NCI-H82 treated with DMSO at 0.1 percent for 48 hours (cell line): ENCODE data around the gene GTPBP4.

Experiments
- DNase-seq: peaks from one replicate; lab custom pipeline; 2025; ENCODE audit not compliant: unreplicated experiment; lab: John Stamatoyannopoulos, UW

The GTPBP4 gene

DNA sequence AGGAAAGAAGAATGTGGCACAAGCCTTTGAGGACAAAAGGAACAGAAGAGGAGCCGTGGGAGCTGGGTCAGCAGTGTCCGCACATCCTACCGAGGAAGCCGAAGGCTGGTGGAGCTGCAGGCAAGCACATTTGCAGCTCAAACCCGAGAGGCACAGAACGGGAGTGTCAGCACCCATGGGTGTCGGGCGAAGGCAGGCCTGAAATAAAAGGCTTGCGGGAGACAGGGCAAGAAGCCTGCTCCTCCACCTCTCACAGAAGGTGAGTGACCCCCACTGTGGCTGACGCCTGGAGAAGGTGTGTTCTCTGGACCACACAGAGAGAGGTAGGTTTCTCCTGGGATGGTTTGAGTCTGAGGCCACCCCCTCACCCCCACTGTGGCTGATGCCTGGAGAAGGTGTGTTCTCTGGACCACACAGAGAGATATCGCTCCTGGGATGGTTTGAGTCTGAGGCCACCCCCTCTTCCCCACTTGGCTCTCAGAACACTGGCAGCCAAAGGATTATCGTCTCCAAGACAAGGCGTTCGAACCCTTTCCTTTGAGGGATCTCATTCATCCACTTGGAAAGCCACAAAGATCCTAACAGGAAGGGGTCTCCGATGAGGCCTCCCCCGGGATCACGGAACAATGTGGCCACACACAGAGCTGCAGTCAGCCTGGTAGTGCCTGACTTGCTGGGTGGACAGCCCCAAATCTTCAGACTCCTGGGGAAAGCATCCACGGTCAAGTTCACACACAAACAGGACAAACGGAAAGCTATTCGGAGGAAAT, 21.6 kb upstream of the GTPBP4 start:
- no peak for DNase-seq

DNA sequence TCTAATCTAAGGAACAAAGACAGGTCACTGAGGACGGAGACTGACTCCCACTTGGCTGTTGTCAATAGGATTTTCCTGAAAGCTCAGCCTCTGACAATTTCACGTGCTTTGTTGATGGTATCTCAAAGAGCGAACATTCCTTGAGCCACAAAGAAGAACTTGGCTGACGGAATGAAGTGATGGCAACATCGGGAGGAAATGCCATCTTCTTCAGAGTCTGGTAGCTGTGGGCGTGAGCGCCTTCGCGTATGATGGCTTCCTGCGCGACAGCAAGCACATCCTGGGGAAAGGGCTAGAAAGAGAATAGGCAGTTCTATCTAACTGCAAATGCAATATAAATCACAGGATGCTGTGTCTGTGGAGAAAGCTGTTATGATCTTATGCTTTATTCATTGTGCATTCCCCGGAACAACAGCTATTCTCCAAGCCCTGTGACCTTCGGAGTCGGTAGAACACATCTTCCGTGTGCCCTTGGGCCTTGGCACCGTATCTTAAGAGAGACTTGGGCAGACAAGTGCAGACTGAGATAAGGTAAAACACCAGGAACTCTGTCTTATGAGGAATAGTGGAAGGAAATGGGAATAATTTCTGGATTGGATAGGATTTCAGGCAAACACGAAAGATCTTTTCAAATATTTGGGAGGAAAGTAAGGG, 19.6 kb upstream of the GTPBP4 start:
- DNase-seq = no peak

DNA sequence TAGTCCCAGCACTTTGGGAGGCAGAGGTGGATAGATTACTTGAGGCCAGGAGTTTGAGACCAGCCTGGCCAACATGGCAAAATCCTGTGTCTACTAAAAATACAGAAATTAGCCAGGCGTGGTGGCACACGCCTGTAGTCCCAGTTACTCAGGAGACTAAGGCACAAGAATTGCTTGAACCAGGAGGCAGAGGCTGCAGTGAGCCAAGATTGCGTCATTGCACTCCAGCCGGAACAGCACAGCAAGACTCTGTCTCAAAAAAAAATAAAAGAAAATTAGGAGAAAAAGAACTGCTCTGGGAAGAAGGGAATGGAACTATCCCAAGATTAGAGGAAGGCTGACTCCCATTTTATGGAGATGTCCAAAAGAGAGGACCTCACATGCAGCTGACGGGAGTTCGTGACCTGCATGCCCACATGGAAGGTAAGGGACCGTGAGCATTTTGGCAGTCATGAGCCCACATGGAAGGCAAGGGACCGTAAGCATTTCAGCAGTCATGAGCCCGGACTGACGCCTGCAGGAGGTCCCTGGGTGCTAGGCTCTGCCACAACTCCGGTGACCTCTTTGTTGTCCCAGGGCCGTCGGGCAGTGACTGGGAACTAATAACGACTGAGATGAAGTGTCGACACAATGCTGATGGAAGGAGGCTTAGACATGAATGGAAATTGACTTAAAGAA, 18.6 kb upstream of the GTPBP4 start:
- no peak for DNase-seq

DNA sequence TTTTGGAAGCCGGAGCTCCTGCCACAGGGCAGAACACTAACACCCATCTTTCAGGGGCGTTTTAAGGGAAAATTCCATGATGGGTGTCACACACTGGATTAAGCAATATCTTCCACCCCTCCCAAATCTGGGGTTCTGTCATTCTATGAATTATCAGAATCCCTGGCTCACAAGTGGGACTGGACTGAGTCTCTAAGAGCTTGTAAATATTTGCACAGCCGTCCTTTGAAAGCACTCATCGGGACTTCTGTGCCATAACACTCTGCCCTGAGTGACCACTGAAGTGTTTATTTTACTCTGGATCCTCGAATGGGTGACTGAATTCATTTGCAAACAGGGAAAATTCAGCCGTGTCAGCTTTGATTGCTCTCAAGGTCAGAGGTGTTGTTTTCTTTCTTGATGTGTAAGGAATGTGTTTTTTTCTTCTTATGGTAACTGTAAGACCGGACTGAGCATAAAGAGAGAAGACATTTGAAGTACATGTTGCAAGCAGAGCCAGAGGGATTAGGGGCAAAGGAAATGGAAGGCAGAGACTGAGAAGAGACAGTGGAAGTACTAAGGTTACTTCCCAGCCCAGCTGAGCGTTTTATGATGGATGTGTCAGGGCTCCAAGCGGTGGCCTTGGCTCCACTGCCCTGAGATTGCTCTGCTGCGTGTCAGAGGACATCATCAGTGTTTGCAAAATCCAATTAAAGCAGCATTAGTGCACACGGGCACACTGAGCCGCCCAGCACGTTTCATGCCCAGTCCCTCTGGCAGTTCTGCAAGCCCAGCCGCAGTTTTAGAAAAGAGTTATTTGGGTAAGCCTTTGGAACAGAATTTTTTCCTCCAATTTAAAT, 17.7 kb upstream of the GTPBP4 start:
- peak; percentile 59 for DNase-seq

DNA sequence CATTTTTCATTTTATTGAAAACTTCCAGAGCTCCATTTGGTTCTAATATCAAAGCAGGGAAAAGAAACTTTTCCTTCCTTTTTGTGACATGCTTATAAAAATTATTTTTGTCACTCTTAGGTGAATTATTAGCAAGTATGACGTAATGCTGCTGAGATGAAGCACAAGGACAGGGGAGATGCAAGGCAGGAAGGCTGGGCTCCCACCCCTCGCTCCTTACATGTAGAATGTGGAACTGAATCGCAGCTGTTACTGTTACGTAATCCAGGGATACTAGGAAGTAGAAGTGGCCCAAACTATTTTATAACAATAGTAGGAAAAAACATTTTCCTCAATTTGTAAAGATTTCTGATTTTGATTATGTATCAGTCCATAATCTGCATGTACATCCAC, 17.1 kb upstream of the GTPBP4 start:
- no peak for DNase-seq

DNA sequence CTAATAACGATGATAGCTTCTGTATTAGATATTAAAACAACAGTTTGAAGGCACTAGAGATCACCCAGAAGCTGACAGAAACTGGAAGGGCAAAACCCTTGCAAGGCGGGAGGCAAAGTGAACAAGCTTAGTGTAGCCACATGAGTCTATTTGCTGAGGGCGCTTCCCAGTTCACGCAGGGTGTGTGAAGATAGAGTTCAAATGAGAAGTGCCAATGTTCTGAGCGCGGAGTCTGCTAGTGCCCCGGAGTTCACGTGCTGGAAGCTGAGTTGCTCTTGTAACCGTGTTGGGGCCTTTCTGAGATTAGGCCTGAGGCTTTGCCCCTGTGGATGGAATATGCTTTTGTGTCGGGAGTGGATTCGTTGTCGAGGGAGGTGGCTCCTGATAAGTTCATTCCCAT, 16.6 kb upstream of the GTPBP4 start:
- DNase-seq = no peak

DNA sequence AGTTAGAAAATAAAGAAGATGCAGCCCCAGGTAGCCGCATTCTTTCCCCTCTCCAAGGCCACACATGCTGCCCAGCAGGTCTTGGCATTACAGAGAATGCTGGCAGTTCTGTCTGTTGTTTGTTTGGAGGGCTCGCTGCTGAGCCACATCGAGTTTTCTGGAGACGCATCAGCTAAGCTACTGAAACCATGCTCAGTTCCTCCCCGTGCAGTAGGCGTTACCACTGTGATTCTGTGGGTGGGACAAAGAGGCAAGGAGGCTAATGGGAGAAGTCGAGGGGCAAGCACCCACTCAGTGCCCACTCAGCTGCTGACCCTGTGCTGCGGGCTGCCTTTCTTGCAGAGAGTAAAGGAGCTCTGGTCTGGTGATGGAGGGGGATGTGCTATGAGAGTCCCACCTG, 15.5 kb upstream of the GTPBP4 start:
- no peak for DNase-seq

DNA sequence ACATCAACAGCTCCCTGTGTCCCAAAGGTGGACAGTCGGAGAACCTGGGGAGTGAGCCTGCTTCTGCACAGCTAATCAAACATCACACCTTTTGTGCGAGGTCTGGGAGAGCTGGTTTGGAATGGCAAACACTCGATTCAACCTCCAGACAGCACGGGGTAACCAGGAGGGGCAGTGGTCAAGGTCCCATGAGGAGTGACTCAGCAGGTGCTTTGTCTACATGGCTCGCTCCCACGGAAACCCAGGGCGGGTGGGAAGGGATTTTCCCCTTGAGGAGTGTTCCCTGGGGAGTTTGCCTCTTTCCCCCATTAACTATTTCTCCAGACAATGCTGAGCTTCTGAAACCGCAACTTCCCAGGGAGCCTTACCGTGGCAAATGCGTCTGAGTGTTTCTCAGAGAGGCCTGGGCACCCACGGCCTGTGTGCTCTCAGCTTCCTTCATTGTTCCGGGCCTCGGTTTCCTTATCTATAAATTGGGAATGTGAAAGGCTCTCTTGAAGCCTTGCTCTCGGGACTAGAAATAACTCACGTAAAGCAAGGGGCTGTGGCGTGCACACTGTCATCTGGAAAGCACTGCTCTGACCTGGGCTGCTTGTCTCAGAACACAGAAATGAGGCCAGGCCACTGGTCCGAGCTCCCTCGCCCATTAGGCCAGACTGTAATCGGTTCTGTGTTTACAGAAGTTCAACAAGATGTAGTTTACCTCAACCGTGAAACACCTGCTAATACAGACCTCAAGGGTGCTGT, 14.0 kb upstream of the GTPBP4 start:
- no peak for DNase-seq

DNA sequence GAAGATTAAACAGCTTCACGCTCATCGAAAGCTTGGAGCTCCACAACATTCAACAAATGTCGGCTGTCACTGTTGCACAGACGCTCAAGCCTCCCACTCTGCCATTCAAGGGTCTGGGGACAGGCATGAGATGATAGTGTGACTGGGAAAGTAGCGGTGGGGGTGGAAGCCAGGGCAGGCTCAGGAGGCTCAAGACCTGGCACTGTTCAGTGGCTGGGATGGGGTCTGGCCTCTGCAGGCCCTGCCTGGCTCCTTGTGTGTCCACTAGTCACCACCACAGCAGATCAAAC, 13.5 kb upstream of the GTPBP4 start:
- DNase-seq = no peak

DNA sequence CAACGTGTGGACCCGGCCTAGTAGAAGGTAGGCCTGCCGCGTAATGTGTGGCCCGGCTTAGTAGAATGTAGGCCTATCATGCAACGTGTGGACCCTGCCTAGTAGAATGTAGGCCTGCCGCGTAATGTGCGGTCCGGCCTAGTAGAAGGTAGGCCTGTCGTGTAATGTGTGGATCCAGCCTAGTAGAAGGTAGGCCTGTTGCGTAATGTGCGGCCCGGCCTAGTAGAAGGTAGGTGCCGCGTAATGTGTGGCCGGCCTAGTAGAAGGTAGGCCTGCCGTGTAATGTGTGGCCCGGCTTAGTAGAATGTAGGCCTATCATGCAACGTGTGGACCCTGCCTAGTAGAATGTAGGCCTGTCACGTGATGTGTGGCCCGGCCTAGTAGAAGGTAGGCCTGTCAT, 11.9 kb upstream of the GTPBP4 start:
- DNase-seq = no peak

DNA sequence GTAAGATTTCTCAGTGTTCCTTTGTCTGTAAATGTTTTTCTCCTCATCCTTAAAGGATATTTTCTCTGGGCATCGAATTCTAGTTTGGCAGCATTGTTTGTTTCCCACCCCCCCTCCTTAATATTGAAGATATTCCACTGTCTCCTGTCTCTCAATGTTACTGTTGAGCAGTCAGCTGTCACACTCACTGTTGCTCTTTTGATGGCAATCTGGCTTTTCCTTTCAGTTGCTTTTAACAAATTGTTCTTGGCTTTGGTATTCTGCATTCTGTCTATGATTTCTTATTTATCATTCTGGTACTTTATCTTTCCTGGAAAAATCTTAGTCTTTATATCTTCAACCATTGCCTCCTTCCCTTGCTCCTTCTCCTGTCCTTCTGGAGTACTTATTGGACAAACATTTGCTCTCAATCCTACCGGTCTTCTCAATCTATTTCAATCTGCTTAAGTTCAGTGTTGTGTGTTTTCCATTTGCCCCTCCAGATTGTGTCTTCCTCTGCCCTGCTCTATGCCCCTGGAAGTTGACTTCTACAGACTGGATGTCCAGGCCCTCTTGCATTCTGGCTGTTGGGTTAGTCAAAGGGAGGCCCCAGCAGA, 9.3 kb upstream of the GTPBP4 start:
- DNase-seq = no peak

DNA sequence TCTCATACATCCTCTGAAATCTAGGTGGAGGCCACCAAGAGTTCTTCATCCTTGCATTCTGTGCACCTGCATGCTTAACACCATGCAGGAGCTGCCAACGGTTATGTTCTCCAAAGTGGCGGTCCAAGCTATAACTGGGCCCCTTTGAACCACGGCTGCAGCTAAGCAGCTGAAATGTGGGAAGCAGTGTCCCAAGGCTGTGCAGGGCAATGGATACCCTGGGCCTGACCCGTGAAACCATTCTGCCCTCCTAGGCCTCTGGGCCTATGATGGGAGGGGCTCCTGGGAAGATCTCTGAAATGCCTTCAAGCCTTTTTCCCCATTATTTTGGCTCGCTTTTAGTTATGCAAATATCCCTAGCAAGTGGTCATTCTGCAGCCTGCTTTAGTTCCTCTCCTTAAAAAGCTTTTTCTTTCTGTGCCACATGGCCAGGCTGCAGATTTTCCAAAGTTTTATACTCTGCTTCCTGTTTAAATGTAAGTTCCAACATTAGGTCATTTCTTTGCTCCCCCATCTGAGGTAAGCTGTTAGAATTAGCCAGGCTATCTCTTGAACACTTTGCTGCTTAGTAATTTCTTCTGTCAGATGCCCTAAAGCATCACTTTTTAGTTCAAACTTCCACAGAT, 7.7 kb upstream of the GTPBP4 start:
- no peak for DNase-seq

DNA sequence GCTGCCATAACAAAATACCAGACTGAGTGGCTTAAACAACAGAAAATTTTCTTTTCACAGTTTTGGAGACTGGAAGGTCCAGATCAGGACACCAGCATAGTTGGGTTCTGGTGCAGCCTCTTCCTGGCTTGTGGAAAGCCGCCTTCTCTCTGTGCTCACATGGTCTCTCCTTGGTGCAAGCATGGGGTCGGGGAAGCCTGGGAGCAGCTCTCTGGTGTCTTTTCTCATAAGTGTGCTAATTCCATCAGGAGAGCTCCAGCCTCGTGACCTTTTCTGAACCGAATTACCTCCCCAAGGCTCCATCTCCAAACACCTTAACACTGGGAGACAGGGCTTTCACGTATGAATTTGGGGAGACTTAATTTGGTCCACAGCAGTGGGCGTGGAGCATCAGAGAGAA, 4.8 kb upstream of the GTPBP4 start:
- no peak for DNase-seq

DNA sequence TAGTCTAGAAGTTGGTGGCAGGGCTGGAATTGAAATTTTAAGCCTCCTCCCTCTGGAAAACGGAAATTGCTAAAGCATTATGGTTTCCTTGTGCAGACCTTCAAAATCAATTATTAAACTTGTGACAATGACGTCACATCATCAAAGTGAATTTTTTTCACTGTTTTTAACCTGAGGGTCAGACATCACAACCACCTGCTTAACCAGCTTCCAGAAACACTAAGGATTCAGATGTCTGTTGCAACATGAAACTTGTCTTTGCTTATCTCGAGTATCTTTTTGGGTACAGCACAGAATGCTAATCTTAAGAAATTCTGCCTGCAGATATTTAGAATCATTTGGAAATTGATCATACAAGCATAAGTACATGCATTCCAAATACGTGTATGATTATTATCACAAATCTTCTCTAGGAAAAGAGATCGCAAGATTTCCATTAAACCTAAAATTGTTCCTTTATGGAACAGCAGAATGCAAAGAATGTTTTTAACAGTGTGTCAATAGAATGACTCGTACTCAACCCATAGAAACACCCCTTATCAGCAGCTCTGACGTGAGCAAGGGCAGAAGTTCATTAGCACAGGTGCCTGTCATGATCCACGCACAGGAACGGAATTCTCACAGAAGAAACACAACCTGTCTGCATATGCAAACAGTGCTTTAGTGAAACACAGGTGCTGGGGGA, 4.1 kb upstream of the GTPBP4 start:
- DNase-seq = no peak

DNA sequence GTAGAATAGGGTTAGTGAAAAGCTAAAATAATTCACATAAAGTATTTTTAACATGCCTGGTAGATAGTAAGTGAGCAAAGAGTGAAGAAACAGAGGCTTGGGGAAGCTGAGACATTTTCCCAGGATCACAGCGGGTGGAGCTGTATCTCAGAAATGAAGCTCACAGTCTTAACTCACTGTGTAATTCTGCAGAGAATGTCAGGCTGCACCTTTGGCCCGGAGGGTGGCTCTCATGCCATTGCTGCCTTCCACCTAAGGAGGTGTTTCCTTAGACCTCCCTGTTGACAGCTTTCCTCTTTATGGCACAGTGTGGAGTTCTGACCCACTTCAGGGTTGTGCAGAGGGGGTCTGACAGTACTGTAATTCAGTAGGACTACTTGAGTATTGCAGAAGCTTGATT, 2.9 kb upstream of the GTPBP4 start:
- DNase-seq = no peak

DNA sequence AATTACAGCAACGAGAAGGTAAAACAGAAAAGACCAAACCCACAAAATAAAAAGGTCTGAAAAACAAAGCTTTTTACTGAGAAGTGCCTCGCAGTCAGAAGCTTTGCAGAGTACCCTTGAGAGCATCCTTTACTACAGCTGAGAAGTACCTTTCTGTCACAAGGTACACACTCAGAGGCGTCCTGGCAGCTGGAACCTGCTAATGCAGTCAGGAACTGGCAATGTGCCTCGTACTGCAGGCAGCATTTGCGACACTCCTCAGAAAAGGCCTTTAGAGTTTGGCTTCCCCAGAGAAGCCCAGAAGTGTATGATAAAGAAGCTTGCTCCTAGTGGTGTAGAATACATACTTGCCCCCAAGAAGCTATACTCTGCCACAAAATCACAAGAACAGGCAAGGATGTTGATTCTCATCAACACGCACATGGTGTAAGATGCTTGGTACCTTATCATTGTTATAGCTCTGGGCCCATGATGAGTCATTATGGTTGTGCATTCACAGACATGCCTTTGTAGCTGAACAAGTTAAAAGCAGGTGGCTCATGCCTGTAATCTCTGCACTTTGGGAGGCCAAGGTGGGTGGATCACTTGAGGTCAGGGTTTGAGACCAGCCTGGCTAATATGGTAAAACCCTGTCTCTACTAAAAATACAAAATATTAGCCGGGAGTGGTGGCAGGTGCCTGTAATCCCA, 2.0 kb upstream of the GTPBP4 start:
- no peak for DNase-seq

DNA sequence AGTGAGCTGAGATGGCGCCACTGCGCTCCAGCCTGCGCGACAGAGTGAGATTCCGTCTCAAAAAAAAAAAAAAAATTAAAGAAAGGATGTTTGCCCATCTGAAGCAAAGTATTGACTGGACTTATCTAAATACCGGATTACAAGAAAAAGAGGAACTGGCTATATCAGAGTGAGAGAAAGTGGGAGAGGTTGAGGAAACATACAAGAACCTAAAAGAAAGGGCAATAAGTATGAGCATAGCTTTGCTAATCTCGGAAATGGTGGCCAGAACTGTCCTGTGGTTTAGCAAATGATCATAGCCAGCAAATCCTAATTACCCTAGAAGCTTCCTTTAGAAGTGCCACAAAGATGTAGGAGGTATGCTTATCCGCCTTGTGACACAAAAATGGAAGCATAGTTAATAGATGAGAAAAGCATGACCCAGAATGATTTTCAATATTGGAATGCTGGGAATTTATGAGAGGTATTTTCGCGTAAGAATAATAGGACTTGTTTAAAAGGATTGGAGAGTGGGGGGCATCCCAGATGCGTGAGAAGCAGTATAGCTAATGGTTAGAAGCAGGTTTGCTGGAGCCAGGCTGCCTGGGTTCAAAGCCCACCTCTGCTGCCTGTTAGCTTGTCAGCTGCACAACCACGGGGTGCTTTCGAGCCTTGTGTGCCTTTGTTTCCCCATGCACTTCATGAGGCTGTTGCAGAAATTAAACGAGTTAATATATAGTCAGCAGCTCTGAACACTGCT, 1.2 kb upstream of the GTPBP4 start:
- DNase-seq = no peak

DNA sequence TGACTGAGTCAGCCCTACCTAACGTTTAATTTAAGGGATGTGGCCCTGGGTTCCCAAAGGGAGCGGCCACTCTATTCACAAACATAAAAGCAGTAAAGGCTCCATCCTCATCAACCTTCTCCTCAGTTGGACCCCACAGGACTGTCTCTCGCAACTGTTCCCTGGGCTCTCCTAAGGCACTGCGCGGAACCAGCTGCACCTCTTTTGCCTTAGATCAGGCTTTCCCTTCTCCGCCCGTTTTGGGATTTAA, 689 bp upstream of the GTPBP4 start:
- DNase-seq = no peak
